IMR-90 (cell line): ENCODE measurements around the gene TMEM212. TPM values are rescaled to one million over a fixed set of nuclear protein-coding genes. Genes with fewer than 3 reads are reported as not detected.

Experiments
- ATAC-seq: fragments of 200-7000 bp; cut with Tn5 transposase; 2 replicates; pipeline ENCODE4 v1.9.1; 2020; ENCODE audit warnings: low read depth, mild to moderate bottlenecking, moderate library complexity
- BruUV-seq: library from RNA; stranded (reverse); fragments of 400-500 nt; replicated peaks from 2 replicates; lab custom pipeline; 2021; lab: Mats Ljungman, UMichigan
- CTCF ChIA-PET: fragments of 300-600 bp; formaldehyde crosslinking; extraction: SDS; loops from one replicate; lab custom pipeline; 2021; ENCODE audit warnings: antibody characterized with exemption; lab: Yijun Ruan, JAX
- POLR2A ChIA-PET: fragments of 300-600 bp; sonication (Branson Sonifier 250); formaldehyde crosslinking; loops from one replicate; lab custom pipeline; 2022; ENCODE audit warnings: antibody characterized with exemption; ENCODE audit not compliant: unreplicated experiment; lab: Charles Lee
- DNase-seq: peaks from one replicate; pipeline ENCODE4 v3.0.0; 2013
- H2AFZ ChIP-seq: replicated peaks from 2 replicates; pipeline ENCODE3; 2013; ENCODE audit warnings: low read length, mild to moderate bottlenecking; ENCODE audit not compliant: poor library complexity
- H2AK5ac ChIP-seq: 2 replicates; pipeline ENCODE4 v1.6.1; 2013; ENCODE audit warnings: low read depth, low read length, inconsistent platforms
- H2AK9ac ChIP-seq: replicated peaks from 2 replicates; pipeline ENCODE3; 2013; ENCODE audit warnings: mild to moderate bottlenecking, low read depth, low read length, moderate library complexity; ENCODE audit not compliant: poor library complexity
- H2BK120ac ChIP-seq: 2 replicates; pipeline ENCODE4 v1.6.1; 2013; ENCODE audit warnings: low read depth, low read length, inconsistent platforms
- H2BK15ac ChIP-seq: 3 replicates; pipeline ENCODE4 v1.6.1; 2013; ENCODE audit warnings: low read depth, low read length, inconsistent platforms
- H2BK20ac ChIP-seq: 2 replicates; pipeline ENCODE4 v1.6.1; 2013; ENCODE audit warnings: low read depth, mild to moderate bottlenecking, inconsistent platforms, low read length, moderate library complexity
- H2BK5ac ChIP-seq: 2 replicates; pipeline ENCODE4 v1.6.1; 2013; ENCODE audit warnings: mild to moderate bottlenecking, low read depth, low read length, inconsistent platforms; ENCODE audit not compliant: poor library complexity, severe bottlenecking
- H3K14ac ChIP-seq: replicated peaks from 2 replicates; pipeline ENCODE4 v1.6.1; 2013; ENCODE audit warnings: low read depth, low read length, inconsistent platforms
- H3K18ac ChIP-seq: 2 replicates; pipeline ENCODE4 v1.6.1; 2013; ENCODE audit warnings: low read depth, low read length, control low read depth
- H3K23ac ChIP-seq: 2 replicates; pipeline ENCODE4 v1.6.1; 2013; ENCODE audit warnings: low read depth, low read length, inconsistent platforms
- H3K27ac ChIP-seq: 2 replicates; pipeline ENCODE4 v1.5.1; 2013; ENCODE audit warnings: mild to moderate bottlenecking, control low read depth, low read length; ENCODE audit not compliant: insufficient read depth
- H3K27me3 ChIP-seq: 2 replicates; pipeline ENCODE4 v1.6.1; 2013; ENCODE audit warnings: low read length; ENCODE audit not compliant: control insufficient read depth, insufficient read depth
- H3K36me3 ChIP-seq: 2 replicates; pipeline ENCODE4 v1.6.1; 2013; ENCODE audit warnings: low read length, mixed read lengths; ENCODE audit not compliant: control insufficient read depth, insufficient read depth
- H3K4ac ChIP-seq: 2 replicates; pipeline ENCODE4 v1.6.1; 2013; ENCODE audit warnings: low read depth, low read length, inconsistent platforms
- H3K4me1 ChIP-seq: 2 replicates; pipeline ENCODE4 v1.6.1; 2013; ENCODE audit warnings: low read length, mixed read lengths; ENCODE audit not compliant: control insufficient read depth, insufficient read depth
- H3K4me2 ChIP-seq: 2 replicates; pipeline ENCODE4 v1.6.1; 2013; ENCODE audit warnings: low read depth, mild to moderate bottlenecking, control low read depth, low read length, moderate library complexity
- H3K4me3 ChIP-seq: 2 replicates; pipeline ENCODE4 v1.5.1; 2013; ENCODE audit warnings: low read depth, mild to moderate bottlenecking, control low read depth, low read length, moderate library complexity; ENCODE audit not compliant: insufficient read depth
- H3K56ac ChIP-seq: 2 replicates; pipeline ENCODE4 v1.6.1; 2013; ENCODE audit warnings: low read length, inconsistent platforms; ENCODE audit not compliant: insufficient read depth; ENCODE audit errors: extremely low read depth
- H3K79me1 ChIP-seq, 2 experiments: 2 replicates each; pipeline ENCODE4 v1.6.1; 2013; ENCODE audit warnings: low read length in 2 of 2, inconsistent platforms in 1 of 2, low read depth in 1 of 2
- H3K9ac ChIP-seq: 2 replicates; pipeline ENCODE4 v1.6.1; 2013; ENCODE audit warnings: low read depth, low read length, control low read depth
- H3K9me1 ChIP-seq: 2 replicates; pipeline ENCODE4 v1.6.1; 2013; ENCODE audit warnings: low read length, inconsistent platforms; ENCODE audit not compliant: insufficient read depth
- H3K9me3 ChIP-seq: 2 replicates; pipeline ENCODE4 v1.6.1; 2013; ENCODE audit warnings: low read length; ENCODE audit not compliant: control insufficient read depth, insufficient read depth
- H4K20me1 ChIP-seq: 2 replicates; pipeline ENCODE4 v1.6.1; 2013; ENCODE audit warnings: low read length, inconsistent platforms; ENCODE audit not compliant: insufficient read depth
- H4K5ac ChIP-seq: 2 replicates; pipeline ENCODE4 v1.6.1; 2013; ENCODE audit warnings: mild to moderate bottlenecking, low read depth, low read length, control low read depth
- H4K8ac ChIP-seq, 2 experiments: 2 replicates each; pipeline ENCODE4 v1.6.1; 2013; ENCODE audit warnings: low read depth in 2 of 2, low read length in 2 of 2, control low read depth in 1 of 2, inconsistent platforms in 1 of 2
- H4K91ac ChIP-seq: 2 replicates; pipeline ENCODE4 v1.6.1; 2013; ENCODE audit warnings: low read depth, low read length, inconsistent platforms; ENCODE audit not compliant: insufficient read depth
- CEBPB ChIP-seq: IDR thresholded peaks from 2 replicates; pipeline ENCODE4 v1.6.1; 2012; ENCODE audit warnings: low read depth, low read length, improper control_type of control experiment
- CHD1 ChIP-seq: IDR thresholded peaks from 2 replicates; pipeline ENCODE4 v1.6.1; 2012; ENCODE audit warnings: low read depth, low read length, improper control_type of control experiment
- FOS ChIP-seq: fragments of 150-350 bp; IDR thresholded peaks from 2 replicates; pipeline ENCODE4 v1.6.1; 2016; ENCODE audit warnings: low read depth, low read length
- WGBS, 2 experiments: methylation state at CpG; one replicate each; pipeline versions ENCODE4 v1.1.5 to v1.1.7; 2013; ENCODE audit warnings: missing lambda C conversion rate in 2 of 2; ENCODE audit not compliant: insufficient read length in 1 of 2; ENCODE audit errors: extremely low coverage in 2 of 2; 5-methylcytosine and 5-hydroxymethylcytosine counted together
- dilution Hi-C: fragments of 300-500 bp; cut with HindIII; formaldehyde crosslinking; loops from one replicate; pipeline ENCODE4 v1.14.3; 2018; ENCODE audit warnings: low sequenced_read_pairs; ENCODE audit not compliant: unreplicated experiment
- in situ Hi-C: fragments of 300-500 bp; cut with MboI; formaldehyde crosslinking; loops from 3 replicates; pipeline ENCODE4 v1.14.3; 2019; ENCODE audit warnings: low sequenced_read_pairs, inconsistent platforms, mixed read lengths
- intact Hi-C: fragments of 100-400 bp; cut with micrococcal nuclease; formaldehyde crosslinking; loops from 2 replicates; pipeline ENCODE4 v1.10.0; 2022
- polyA plus RNA-seq, 3 experiments: library from polyadenylated mRNA; depleted of rRNA; stranded (reverse); fragments of >200 nt; gene quantifications; 2 replicates each; pipeline ENCODE4 v1.2.3, GENCODE V29; 2012; ENCODE audit warnings: low replicate concordance in 1 of 3
- total RNA-seq: library from RNA; depleted of rRNA; stranded (reverse); fragments of >200 nt; gene quantifications from 2 replicates; pipeline ENCODE4 v1.2.3, GENCODE V29; 2012

Gene TMEM212
- total and polyA plus RNA-seq, 2 of the 4 experiments (the other 2 are of a cell fraction): not detected

- dilution Hi-C loops: no loop called here
Measured at GRCh38 chr3:171811913-171812335, 31.2 kb upstream of the TMEM212 start.

More at GRCh38 chr3:171811913-171812335, 31.2 kb upstream of the TMEM212 start:
- Histone ChIP-seq H3K18ac (peak overlapping the region; percentile 58; the same call in 1 of the 2 replicates), H2AFZ (no peak overlapping the region), H2BK20ac (peak overlapping the region; percentile 1; the same call in 1 of the 2 replicates), H3K56ac (no peak overlapping the region), H3K14ac (no peak overlapping the region), H3K27ac (peak overlapping the region; percentile 81; the same call in 1 of the 2 replicates), H3K79me1 (peaks cover 6 to 15% of the 10 kb centered on the region in 2 experiments; a peak in 3 of 4 replicates), H4K20me1 (no peaks in the 10 kb centered on the region), H4K8ac (no peak overlapping the region), H3K4me2 (no peak overlapping the region), H3K27me3 (no peaks in the 10 kb centered on the region), H2BK15ac (no peak overlapping the region), H3K4ac (peak overlapping the region; percentile 9; the same call in 1 of the 2 replicates), H3K36me3 (no peaks in the 10 kb centered on the region), H3K23ac (no peak overlapping the region), H3K4me3 (no peak overlapping the region), H2AK9ac (no peak overlapping the region), H3K9me3 (no peaks in the 10 kb centered on the region), H3K4me1 (peaks cover 6% of the 10 kb centered on the region), H4K91ac (no peak overlapping the region), H4K5ac (no peak overlapping the region; the same call in 1 of the 2 replicates), H3K9me1 (no peaks in the 10 kb centered on the region), H2BK5ac (peak overlapping the region; percentile 37), H2BK120ac (no peak overlapping the region; the same call in 1 of the 2 replicates), H3K9ac (no peak overlapping the region), H2AK5ac (no peak overlapping the region)
- POLR2A ChIA-PET: no interaction called here
- no TSS peak for BruUV-seq
- DNase-seq (peak; percentile 74), ATAC-seq (no peak)
- in situ Hi-C loops (no loop called here), intact Hi-C loops (loop anchor here (1.0 kb wide), 1 partner anchor 59 kb away; no protein-coding TSS in a partner anchor)
- 96% methylated on average over 4 of the region's 9 CpGs; no CpG with 5 or more reads in 1 of the 2 experiments for WGBS, 2 experiments
- peak; percentile 88 for TF ChIP-seq CEBPB
- TF ChIP-seq FOS: 0 out of 2 replicates have a peak, but pooled peaks have one; percentile 36
- no peak for TF ChIP-seq CHD1
- CTCF ChIA-PET: interaction anchor here (0.7 to 1.1 kb wide), 2 partner anchors 18 to 96 kb away, joined by 3 read pairs; no protein-coding TSS in a partner anchor
